Memory B cell (primary cell): ENCODE measurements around the gene OR51D1.

ENCODE experiments used
- ATAC-seq: fragments of 150-1000 bp; cut with Tn5 transposase; 2 replicates; pipeline ENCODE4 v1.10.0; 2021; ENCODE audit warnings: low read depth, mild to moderate bottlenecking, moderate library complexity
- DNase-seq, 2 donors: peaks; one replicate each; pipeline ENCODE4 v3.0.0; 2022; ENCODE audit warnings: low spot score in 2 of 2
- H3K27ac Mint-ChIP-seq: one replicate; pipeline ENCODE4 v1.8.0; 2022; ENCODE audit warnings: mild to moderate bottlenecking, moderate library complexity, mixed read lengths
- H3K27me3 Mint-ChIP-seq: one replicate; pipeline ENCODE4 v1.8.0; 2022; ENCODE audit warnings: mixed read lengths
- H3K36me3 Mint-ChIP-seq: one replicate; pipeline ENCODE4 v1.8.0; 2022; ENCODE audit warnings: mild to moderate bottlenecking, mixed read lengths
- H3K4me1 Mint-ChIP-seq: one replicate; pipeline ENCODE4 v1.8.0; 2022; ENCODE audit warnings: mixed read lengths
- H3K4me3 Mint-ChIP-seq: one replicate; pipeline ENCODE4 v1.8.0; 2022; ENCODE audit warnings: mild to moderate bottlenecking, moderate library complexity, mixed read lengths
- H3K9me3 Mint-ChIP-seq: one replicate; pipeline ENCODE4 v1.8.0; 2022; ENCODE audit warnings: mixed read lengths

OR51D1 gene, protein sequence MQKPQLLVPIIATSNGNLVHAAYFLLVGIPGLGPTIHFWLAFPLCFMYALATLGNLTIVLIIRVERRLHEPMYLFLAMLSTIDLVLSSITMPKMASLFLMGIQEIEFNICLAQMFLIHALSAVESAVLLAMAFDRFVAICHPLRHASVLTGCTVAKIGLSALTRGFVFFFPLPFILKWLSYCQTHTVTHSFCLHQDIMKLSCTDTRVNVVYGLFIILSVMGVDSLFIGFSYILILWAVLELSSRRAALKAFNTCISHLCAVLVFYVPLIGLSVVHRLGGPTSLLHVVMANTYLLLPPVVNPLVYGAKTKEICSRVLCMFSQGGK

DNA sequence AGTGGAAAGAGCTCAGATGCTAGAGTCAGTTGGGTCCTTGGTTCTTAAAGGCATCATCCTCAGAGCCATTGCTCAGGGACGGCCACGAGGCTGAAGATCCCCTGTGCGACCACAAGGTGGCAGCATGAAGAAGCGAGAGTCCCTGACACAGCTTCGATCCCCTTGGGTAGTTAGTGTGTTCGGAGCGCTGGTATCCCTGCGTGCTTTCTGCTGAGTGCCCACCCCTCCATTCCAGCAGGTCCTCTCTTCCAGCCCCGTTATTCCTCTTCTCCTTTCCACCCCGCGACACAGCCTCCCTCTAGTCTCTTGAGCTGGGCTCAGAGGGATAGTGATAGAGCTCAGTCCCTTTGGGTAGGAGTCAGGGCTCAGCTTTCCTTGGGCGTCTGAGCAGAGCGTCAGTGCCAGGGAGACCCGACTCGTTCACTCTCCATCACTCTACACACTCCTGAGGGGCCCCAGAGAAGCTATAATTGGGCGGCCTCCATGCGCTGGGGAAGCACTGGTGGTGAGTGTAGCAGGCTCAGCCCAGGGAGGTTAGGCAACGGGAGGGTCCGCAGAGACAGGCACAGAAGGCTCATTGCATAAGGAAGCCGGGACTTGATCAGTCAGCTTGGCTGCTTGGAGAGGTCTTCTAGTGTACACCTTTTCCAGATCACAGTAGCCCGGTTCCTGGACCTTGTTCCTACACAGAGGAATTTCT lies at the start of gene OR51D1:
Gene OR51D1 (plus strand): TSS at position 516 of the 700 bp plus-strand sequence. CDS start 2,314 bp downstream, outside the sequence.
- ATAC-seq (peak; percentile 87), DNase-seq (peak; percentile 58 to 72)
- H3K36me3 Mint-ChIP-seq: no peaks in the 10 kb centered on the region
- no peak within 1 kb of the TSS for H3K4me3 Mint-ChIP-seq
- no peak within 1 kb of the TSS for H3K27ac Mint-ChIP-seq
- peaks cover 12% of the 10 kb centered on the region for H3K27me3 Mint-ChIP-seq
- no peaks in the 10 kb centered on the region for H3K4me1 Mint-ChIP-seq
- no peaks in the 10 kb centered on the region for H3K9me3 Mint-ChIP-seq

DNA sequence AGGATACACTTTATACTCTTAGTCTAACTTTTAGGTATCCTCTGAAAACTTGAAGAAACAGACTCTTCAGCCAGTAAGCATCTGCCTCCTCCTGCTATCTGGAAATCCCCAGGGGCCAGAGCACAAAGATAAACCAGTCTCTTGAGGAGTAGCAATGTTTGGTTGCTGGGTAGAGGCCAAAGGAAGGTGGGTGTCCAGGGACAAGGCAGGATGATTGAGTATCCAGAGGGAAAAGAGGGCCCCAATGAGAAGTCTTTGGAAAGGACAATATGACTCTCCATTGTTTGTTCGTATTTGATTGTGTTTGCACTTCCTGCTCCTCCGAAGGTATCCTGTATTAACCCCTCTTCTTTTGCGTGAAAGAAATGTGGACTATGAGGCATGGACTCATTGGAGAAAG lies 48.3 kb upstream of the OR51D1 start:
- H3K4me1 Mint-ChIP-seq: no peaks in the 10 kb centered on the region
- DNase-seq: no peak
- no peak for ATAC-seq
- H3K9me3 Mint-ChIP-seq: no peaks in the 10 kb centered on the region
- H3K4me3 Mint-ChIP-seq: no peak overlapping the region
- no peaks in the 10 kb centered on the region for H3K36me3 Mint-ChIP-seq
- no peak overlapping the region for H3K27ac Mint-ChIP-seq
- peaks cover 9% of the 10 kb centered on the region for H3K27me3 Mint-ChIP-seq

DNA sequence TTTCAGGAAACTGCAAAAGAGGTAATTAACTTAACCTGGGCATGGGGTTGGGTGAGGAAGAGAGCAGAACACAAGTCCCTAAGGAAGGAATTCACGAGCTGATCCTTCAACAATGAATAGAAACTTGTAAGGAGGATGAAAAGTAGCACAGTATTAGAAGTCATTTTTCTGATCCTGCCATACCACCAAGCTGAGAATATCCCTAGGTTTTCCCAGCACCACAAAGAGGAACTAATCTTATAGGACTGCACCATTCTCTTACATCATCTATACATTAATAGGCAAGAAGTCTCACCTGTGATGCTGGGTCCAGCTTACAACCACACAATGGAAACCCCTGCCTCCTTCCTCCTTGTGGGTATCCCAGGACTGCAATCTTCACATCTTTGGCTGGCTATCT lies 43.5 kb upstream of the OR51D1 start, which contains the start of gene OR52I1:
Gene OR52I1 (plus strand): TSS at position 301 of the 400 bp plus-strand sequence. CDS start 0 bp downstream, at position 301.
- Mint-ChIP-seq H3K36me3 (peaks cover 16% of the 10 kb centered on the region), H3K4me1 (no peaks in the 10 kb centered on the region), H3K9me3 (no peaks in the 10 kb centered on the region), H3K27me3 (no peaks in the 10 kb centered on the region), H3K4me3 (no peak within 1 kb of the TSS), H3K27ac (no peak within 1 kb of the TSS)
- ATAC-seq (no peak), DNase-seq (no peak)

- no peak overlapping the region for H3K27ac Mint-ChIP-seq
- ATAC-seq (no peak), DNase-seq (no peak)
- H3K4me3 Mint-ChIP-seq: no peak overlapping the region
- H3K36me3 Mint-ChIP-seq: peaks cover 33% of the 10 kb centered on the region
- H3K4me1 Mint-ChIP-seq: peaks cover 14% of the 10 kb centered on the region
- no peaks in the 10 kb centered on the region for H3K27me3 Mint-ChIP-seq
- H3K9me3 Mint-ChIP-seq: no peaks in the 10 kb centered on the region
Measured at GRCh38 chr11:4605057-4605456, 32.2 kb upstream of the OR51D1 start.

GRCh38 chr11:4606231-4607015 lies 30.9 kb upstream of the OR51D1 start:
- ATAC-seq: no peak

GRCh38 chr11:4607096-4607495 lies 30.2 kb upstream of the OR51D1 start:
- no peak for ATAC-seq
- no peak for DNase-seq
- H3K9me3 Mint-ChIP-seq: no peaks in the 10 kb centered on the region
- H3K4me1 Mint-ChIP-seq: peaks cover 21% of the 10 kb centered on the region
- H3K36me3 Mint-ChIP-seq: peaks cover 19% of the 10 kb centered on the region
- no peaks in the 10 kb centered on the region for H3K27me3 Mint-ChIP-seq
- peak overlapping the region; percentile 94 for H3K27ac Mint-ChIP-seq
- peak overlapping the region; percentile 97 for H3K4me3 Mint-ChIP-seq

More at GRCh38 chr11:4606231-4607015, 30.9 kb upstream of the OR51D1 start:
- Mint-ChIP-seq H3K9me3 (no peaks in the 10 kb centered on the region), H3K27ac (no peak overlapping the region), H3K4me3 (peak overlapping the region; percentile 97), H3K27me3 (no peaks in the 10 kb centered on the region), H3K4me1 (peaks cover 21% of the 10 kb centered on the region), H3K36me3 (peaks cover 23% of the 10 kb centered on the region)
- DNase-seq: no peak

DNA sequence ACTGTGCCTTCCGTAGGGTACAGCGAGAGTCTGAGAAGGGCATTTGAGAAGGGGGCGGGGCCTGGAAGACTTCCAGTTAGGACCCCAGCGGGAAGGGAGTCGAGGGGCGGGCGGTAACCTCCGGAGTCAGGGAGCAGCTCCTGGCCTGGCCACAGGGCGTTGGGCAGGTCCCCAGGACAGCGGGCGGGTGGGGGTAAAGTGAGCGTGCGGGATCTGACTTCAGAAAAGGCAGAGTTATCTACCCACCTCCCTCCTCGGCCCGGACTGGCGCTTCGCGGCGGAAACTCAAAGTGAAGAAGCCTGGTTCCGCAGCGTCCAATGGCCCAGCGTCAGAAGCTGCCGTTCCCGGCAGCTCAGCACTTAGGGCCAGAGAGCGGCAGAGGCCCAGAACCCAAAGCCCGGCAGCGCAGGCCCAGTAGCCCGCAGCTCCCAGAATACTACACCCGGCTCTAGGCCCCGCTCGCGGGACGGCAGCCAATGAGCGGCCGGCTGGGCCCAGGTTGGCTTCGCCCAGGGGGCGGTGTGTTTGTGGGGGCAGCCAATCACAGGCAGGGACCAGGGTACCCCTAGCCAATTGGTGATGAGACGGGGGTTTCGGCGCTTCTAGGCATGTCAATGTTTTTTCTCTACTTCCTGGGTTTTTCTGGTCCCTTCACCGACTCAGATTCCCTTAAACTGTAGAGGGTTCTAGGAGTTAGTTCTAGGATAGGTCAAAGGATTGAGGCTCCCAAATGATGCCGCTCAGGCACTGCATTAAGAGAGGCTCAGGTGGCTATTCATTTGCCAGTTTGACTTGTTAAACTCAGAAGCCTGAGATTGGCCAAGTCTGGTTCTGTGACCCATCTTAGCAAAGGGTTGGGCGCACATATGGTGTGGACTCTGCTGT lies 29.3 kb upstream of the OR51D1 start, which contains the start of gene TRIM68:
Gene TRIM68 (minus strand): TSS at position 451 of the 886 bp plus-strand sequence. CDS start 2,727 bp downstream, outside the sequence.
- peak within 1 kb of the TSS; percentile 97 for H3K4me3 Mint-ChIP-seq
- H3K27me3 Mint-ChIP-seq: no peaks in the 10 kb centered on the region
- peak within 1 kb of the TSS; percentile 94 for H3K27ac Mint-ChIP-seq
- H3K9me3 Mint-ChIP-seq: no peaks in the 10 kb centered on the region
- DNase-seq (peak; percentile 89 to 91), ATAC-seq (peak; percentile 100)
- H3K36me3 Mint-ChIP-seq: peaks cover 13% of the 10 kb centered on the region
- peaks cover 21% of the 10 kb centered on the region for H3K4me1 Mint-ChIP-seq

- H3K9me3 Mint-ChIP-seq: no peaks in the 10 kb centered on the region
- no peaks in the 10 kb centered on the region for H3K27me3 Mint-ChIP-seq
- DNase-seq (no peak), ATAC-seq (no peak)
- no peaks in the 10 kb centered on the region for H3K36me3 Mint-ChIP-seq
- H3K27ac Mint-ChIP-seq: peak overlapping the region; percentile 94
- H3K4me1 Mint-ChIP-seq: peaks cover 21% of the 10 kb centered on the region
- peak overlapping the region; percentile 64 for H3K4me3 Mint-ChIP-seq
Measured at GRCh38 chr11:4610258-4610935, 26.9 kb upstream of the OR51D1 start.

DNA sequence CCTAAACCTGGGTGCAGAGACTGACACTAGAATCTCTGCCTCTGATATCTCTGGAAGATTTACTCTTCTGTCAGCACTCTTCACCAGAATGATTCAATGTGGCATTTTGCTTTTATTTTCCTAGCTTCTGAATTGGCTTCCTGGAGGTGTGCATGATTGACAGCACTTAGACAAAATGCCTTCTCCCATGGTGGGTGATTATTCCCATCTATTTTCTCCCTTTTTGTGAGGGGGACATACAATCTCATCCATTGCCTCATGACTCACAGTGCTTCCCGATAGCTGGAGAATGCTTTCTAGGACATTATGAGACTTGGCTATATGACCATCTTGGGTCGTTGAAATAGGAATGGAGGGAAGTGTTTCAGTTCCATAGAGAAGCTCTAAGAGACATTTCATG lies 25.3 kb upstream of the OR51D1 start:
- Mint-ChIP-seq H3K36me3 (no peaks in the 10 kb centered on the region), H3K4me1 (peaks cover 20% of the 10 kb centered on the region), H3K27ac (no peak overlapping the region), H3K27me3 (peaks cover 2% of the 10 kb centered on the region), H3K9me3 (peaks cover 2% of the 10 kb centered on the region), H3K4me3 (no peak overlapping the region)
- ATAC-seq: no peak
- no peak for DNase-seq

DNA sequence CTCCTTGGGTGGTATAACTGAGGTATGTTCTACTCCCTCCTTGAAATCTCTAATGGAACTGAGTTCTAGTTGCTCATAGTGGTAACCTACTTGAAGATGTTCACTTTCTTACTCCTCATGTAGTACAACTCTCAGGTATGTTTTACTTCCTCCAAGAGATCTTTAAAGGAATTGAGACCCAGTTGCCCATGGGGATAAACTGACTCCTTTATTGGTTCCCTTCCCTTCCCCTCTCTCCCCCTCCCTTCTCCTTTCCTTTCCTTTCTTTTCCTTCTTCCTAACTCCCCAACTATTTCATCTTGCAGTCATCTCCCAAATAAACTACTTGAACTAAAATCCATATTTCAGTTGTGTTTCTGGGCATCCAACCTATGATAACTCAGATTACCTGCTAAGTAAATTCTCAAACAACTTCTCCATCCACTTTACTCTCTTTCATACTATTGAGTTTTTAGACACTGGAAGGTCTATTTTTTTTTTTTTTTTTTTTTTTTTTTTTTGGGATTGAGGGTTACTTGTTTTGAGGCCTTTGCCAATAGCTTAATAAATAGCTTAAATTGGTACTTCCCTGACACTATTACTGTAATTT lies 21.3 kb upstream of the OR51D1 start:
- Mint-ChIP-seq H3K27ac (no peak overlapping the region), H3K36me3 (no peaks in the 10 kb centered on the region), H3K4me1 (peaks cover 2% of the 10 kb centered on the region), H3K27me3 (peaks cover 5% of the 10 kb centered on the region), H3K4me3 (no peak overlapping the region), H3K9me3 (peaks cover 2% of the 10 kb centered on the region)
- DNase-seq (no peak), ATAC-seq (no peak)

GRCh38 chr11:4619514-4619913 lies 17.8 kb upstream of the OR51D1 start:
- H3K4me1 Mint-ChIP-seq: peaks cover 2% of the 10 kb centered on the region
- no peak overlapping the region for H3K4me3 Mint-ChIP-seq
- ATAC-seq (no peak), DNase-seq (no peak)
- no peaks in the 10 kb centered on the region for H3K36me3 Mint-ChIP-seq
- H3K9me3 Mint-ChIP-seq: peaks cover 2% of the 10 kb centered on the region
- peaks cover 5% of the 10 kb centered on the region for H3K27me3 Mint-ChIP-seq
- H3K27ac Mint-ChIP-seq: no peak overlapping the region

- peaks cover 20% of the 10 kb centered on the region for H3K27me3 Mint-ChIP-seq
- peaks cover 8% of the 10 kb centered on the region for H3K36me3 Mint-ChIP-seq
- peaks cover 7% of the 10 kb centered on the region for H3K9me3 Mint-ChIP-seq
- H3K4me1 Mint-ChIP-seq: no peaks in the 10 kb centered on the region
- DNase-seq (peak; percentile 17 to 20), ATAC-seq (no peak)
- no peak overlapping the region for H3K27ac Mint-ChIP-seq
- H3K4me3 Mint-ChIP-seq: no peak overlapping the region
Measured at GRCh38 chr11:4626207-4627099, 10.8 kb upstream of the OR51D1 start.
